MCF 10A (cell line): ENCODE results near the gene DOP1B. TPM values are rescaled to one million over a fixed set of nuclear protein-coding genes. Genes with fewer than 3 reads are reported as not detected.
"Not testable (repeated sequence)": the region's sequence is repeated elsewhere in the genome, so short reads cannot be mapped to it uniquely, and the experiment has no call there.

Experiments
- BruUV-seq: library from RNA; stranded (reverse); fragments of 400-500 nt; replicated peaks from 2 replicates; lab custom pipeline; 2021; lab: Mats Ljungman, UMichigan
- CTCF ChIA-PET: fragments of 300-600 bp; sonication (Branson Sonifier 250); formaldehyde crosslinking; extraction: SDS; loops from one replicate; lab custom pipeline; 2021; ENCODE audit warnings: antibody characterized with exemption, inconsistent platforms; lab: Yijun Ruan, JAX
- POLR2A ChIA-PET: fragments of 300-600, 350-650 bp; sonication (Branson Sonifier 250); formaldehyde crosslinking; extraction: SDS; loops from one replicate; lab custom pipeline; 2020; ENCODE audit warnings: antibody characterized with exemption, inconsistent platforms; lab: Yijun Ruan, JAX
- DNase-seq: peaks from one replicate; pipeline ENCODE4 v3.0.0-alpha.2; 2018; ENCODE audit not compliant: unreplicated experiment
- H3K27ac Mint-ChIP-seq: one replicate; pipeline ENCODE4 v1.8.0; 2022; ENCODE audit warnings: mild to moderate bottlenecking, low read depth, mixed read lengths; ENCODE audit not compliant: unreplicated experiment
- H3K27me3 Mint-ChIP-seq: one replicate; pipeline ENCODE4 v1.8.0; 2022; ENCODE audit warnings: mixed read lengths; ENCODE audit not compliant: insufficient read depth, unreplicated experiment
- H3K36me3 Mint-ChIP-seq: one replicate; pipeline ENCODE4 v1.8.0; 2022; ENCODE audit warnings: mild to moderate bottlenecking, moderate library complexity, mixed read lengths; ENCODE audit not compliant: insufficient read depth, unreplicated experiment
- H3K4me1 Mint-ChIP-seq: one replicate; pipeline ENCODE4 v1.8.0; 2022; ENCODE audit warnings: mixed read lengths; ENCODE audit not compliant: insufficient read depth, unreplicated experiment
- H3K4me3 Mint-ChIP-seq: one replicate; pipeline ENCODE4 v1.8.0; 2022; ENCODE audit warnings: mild to moderate bottlenecking, moderate library complexity, mixed read lengths; ENCODE audit not compliant: unreplicated experiment
- H3K9me3 Mint-ChIP-seq: one replicate; pipeline ENCODE4 v1.8.0; 2022; ENCODE audit warnings: mixed read lengths; ENCODE audit not compliant: unreplicated experiment
- CTCF ChIP-seq: fragments of 200-600 bp; IDR thresholded peaks from one replicate; pipeline ENCODE4 v1.8.0; 2022; ENCODE audit warnings: antibody characterized with exemption, mild to moderate bottlenecking; ENCODE audit not compliant: unreplicated experiment
- intact Hi-C: fragments of 100-400 bp; cut with micrococcal nuclease; formaldehyde crosslinking; loops from 2 replicates; pipeline ENCODE4 v1.14.1; 2022
- total RNA-seq: library from RNA; stranded (reverse); gene quantifications from 2 replicates; pipeline ENCODE4 v1.2.3, GENCODE V29; 2022

The DOP1B gene
- total RNA-seq, 1 experiment from 2014 or later = 7.6 TPM

GRCh38 chr21:36135391-36136102 lies 21.1 kb upstream of the DOP1B start:
- CTCF ChIA-PET = interaction anchor here (0.8 to 2.8 kb wide), 4 partner anchors 12 to 214 kb away, joined by 3 to 9 read pairs (median 6); no protein-coding TSS in a partner anchor

GRCh38 chr21:36139791-36140190 lies 16.8 kb upstream of the DOP1B start:
- H3K9me3 Mint-ChIP-seq, POLR2A ChIA-PET: not testable (repeated sequence)
- CTCF ChIA-PET = interaction anchor here (0.9 to 5.7 kb wide), 5 partner anchors 12 to 70 kb away, joined by 3 to 50 read pairs (median 7); no protein-coding TSS in a partner anchor

More at GRCh38 chr21:36135391-36136102, 21.1 kb upstream of the DOP1B start:
- TF ChIP-seq CTCF = no peak
- no TSS peak for BruUV-seq
- Mint-ChIP-seq H3K27me3 (no peaks in the 10 kb centered on the region), H3K4me3 (peak overlapping the region; percentile 75), H3K9me3 (no peaks in the 10 kb centered on the region), H3K27ac (no peak overlapping the region), H3K36me3 (no peaks in the 10 kb centered on the region), H3K4me1 (no peaks in the 10 kb centered on the region)
- DNase-seq = peak; percentile 81
- intact Hi-C loops = no loop called here
- POLR2A ChIA-PET = interaction anchor here (0.7 to 2.2 kb wide), 7 partner anchors 8 to 202 kb away, joined by 3 to 10 read pairs (median 6); partner anchors contain the start of genes CBR1 and MORC3

GRCh38 chr21:36141513-36141925 lies 15.1 kb upstream of the DOP1B start:
- peak; percentile 98 for DNase-seq
- Mint-ChIP-seq H3K36me3 (no peaks in the 10 kb centered on the region), H3K27ac (no peak overlapping the region), H3K27me3 (no peaks in the 10 kb centered on the region), H3K9me3 (no peaks in the 10 kb centered on the region), H3K4me1 (peaks cover 9% of the 10 kb centered on the region), H3K4me3 (no peak overlapping the region)
- CTCF ChIA-PET = interaction anchor here (0.6 to 5.7 kb wide), 19 partner anchors 9 to 516 kb away, joined by 3 to 50 read pairs (median 4); partner anchors contain the start of gene CBR1
- POLR2A ChIA-PET = interaction anchor here (1.0 to 1.6 kb wide), 3 partner anchors 69 to 184 kb away, joined by 4 to 5 read pairs (median 4); partner anchors contain the start of gene MORC3
- no TSS peak for BruUV-seq
- peak; percentile 77 for TF ChIP-seq CTCF
- intact Hi-C loops = loop anchor here (1.0 to 10.0 kb wide), 5 partner anchors 69 to 363 kb away; partner anchors contain the start of gene CHAF1B

More at GRCh38 chr21:36139791-36140190, 16.8 kb upstream of the DOP1B start:
- intact Hi-C loops = loop anchor here (2.0 to 10.0 kb wide), 3 partner anchors 248 to 365 kb away; partner anchors contain the start of gene CHAF1B
- DNase-seq, H3K27me3 Mint-ChIP-seq, H3K27ac Mint-ChIP-seq, H3K4me3 Mint-ChIP-seq, H3K4me1 Mint-ChIP-seq, BruUV-seq, H3K36me3 Mint-ChIP-seq: not testable (repeated sequence)

- H3K4me3 Mint-ChIP-seq, H3K27me3 Mint-ChIP-seq, POLR2A ChIA-PET, CTCF ChIA-PET, H3K36me3 Mint-ChIP-seq, H3K4me1 Mint-ChIP-seq, H3K9me3 Mint-ChIP-seq, H3K27ac Mint-ChIP-seq, DNase-seq, BruUV-seq: not testable (repeated sequence)
- intact Hi-C loops = loop anchor here (5.0 to 10.0 kb wide), 2 partner anchors 243 to 361 kb away; partner anchors contain the start of gene CHAF1B
Observed at GRCh38 chr21:36144233-36144632, 12.4 kb upstream of the DOP1B start.

- no peak overlapping the region for H3K4me3 Mint-ChIP-seq
- no peak for TF ChIP-seq CTCF
- no peaks in the 10 kb centered on the region for H3K27me3 Mint-ChIP-seq
- H3K4me1 Mint-ChIP-seq = peaks cover 11% of the 10 kb centered on the region
- DNase-seq = no peak
- CTCF ChIA-PET = interaction anchor here (1.0 kb wide), 1 partner anchor 9 kb away, joined by 5 read pairs; no protein-coding TSS in a partner anchor
- no peak overlapping the region for H3K27ac Mint-ChIP-seq
- H3K9me3 Mint-ChIP-seq = no peaks in the 10 kb centered on the region
- BruUV-seq = no TSS peak
- intact Hi-C loops = loop anchor here (10.0 kb wide), 1 partner anchor 360 kb away; no protein-coding TSS in a partner anchor
- POLR2A ChIA-PET = no interaction called here
- H3K36me3 Mint-ChIP-seq = no peaks in the 10 kb centered on the region
Observed at GRCh38 chr21:36145259-36145658, 11.4 kb upstream of the DOP1B start.
